ENCODE measurements around the gene LHX5.

DNA sequence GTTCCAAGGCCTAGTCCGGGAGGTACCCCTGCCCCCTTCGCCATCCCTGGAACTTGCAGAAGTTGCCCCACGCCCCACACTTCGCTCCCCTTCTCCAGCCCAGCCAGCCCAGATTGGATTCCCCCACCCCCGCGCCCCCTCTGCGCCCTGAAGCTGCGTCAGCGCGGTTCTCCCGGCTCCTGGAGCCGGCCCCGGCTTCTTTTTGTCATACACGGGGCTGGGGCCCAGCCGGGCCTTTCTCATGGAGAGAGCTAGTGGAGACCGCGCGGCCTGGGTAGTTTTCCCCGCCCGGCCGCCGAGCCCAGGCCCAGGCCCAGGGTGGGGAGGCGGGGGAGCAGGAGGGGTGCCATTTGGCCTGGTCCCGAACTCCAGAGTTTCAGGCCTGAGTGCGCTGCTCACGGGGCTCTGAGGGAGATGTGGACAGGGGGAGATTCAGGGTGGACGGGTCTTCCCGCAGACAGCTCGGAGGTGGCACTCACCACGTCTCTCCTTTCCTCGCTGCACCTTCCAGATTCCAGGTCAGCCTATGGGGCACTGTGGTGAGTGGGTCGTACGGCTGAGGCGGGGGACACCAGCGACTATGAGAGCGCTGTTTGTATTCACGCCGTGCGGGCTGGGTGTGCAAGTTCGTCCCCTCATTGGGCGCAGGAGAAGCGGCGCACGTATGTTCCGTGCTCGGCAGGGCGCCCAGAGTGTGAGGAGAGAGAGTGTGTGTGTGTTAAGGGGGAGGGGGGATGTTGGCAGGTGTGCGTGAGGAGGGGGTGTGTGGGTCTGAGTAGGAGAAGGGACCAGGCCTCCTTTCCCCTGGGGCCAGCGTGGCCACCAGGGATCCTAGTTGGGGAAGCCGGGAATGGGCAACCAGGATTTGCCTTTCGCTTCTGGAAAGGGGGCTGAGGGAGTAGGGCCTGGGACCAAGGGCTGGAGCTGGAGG lies 785 bp upstream of the LHX5 start:
- TF ChIP-seq, protein P1, sequence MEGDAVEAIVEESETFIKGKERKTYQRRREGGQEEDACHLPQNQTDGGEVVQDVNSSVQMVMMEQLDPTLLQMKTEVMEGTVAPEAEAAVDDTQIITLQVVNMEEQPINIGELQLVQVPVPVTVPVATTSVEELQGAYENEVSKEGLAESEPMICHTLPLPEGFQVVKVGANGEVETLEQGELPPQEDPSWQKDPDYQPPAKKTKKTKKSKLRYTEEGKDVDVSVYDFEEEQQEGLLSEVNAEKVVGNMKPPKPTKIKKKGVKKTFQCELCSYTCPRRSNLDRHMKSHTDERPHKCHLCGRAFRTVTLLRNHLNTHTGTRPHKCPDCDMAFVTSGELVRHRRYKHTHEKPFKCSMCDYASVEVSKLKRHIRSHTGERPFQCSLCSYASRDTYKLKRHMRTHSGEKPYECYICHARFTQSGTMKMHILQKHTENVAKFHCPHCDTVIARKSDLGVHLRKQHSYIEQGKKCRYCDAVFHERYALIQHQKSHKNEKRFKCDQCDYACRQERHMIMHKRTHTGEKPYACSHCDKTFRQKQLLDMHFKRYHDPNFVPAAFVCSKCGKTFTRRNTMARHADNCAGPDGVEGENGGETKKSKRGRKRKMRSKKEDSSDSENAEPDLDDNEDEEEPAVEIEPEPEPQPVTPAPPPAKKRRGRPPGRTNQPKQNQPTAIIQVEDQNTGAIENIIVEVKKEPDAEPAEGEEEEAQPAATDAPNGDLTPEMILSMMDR (IDR thresholded peaks at IDR 0.05): no peak
- no peak for TF ChIP-seq POLR2A (IDR thresholded peaks at IDR 0.05)

Data from Peyer's patch (tissue), 4 donors.